PC-3 (cell line): Measurements from ENCODE around the gene CAT. TPM values are rescaled to one million over a fixed set of nuclear protein-coding genes. Genes with fewer than 3 reads are reported as not detected.

ENCODE experiments used
- ATAC-seq: fragments of 200-7000 bp; cut with Tn5 transposase; 2 replicates; pipeline ENCODE4 v1.9.1; 2020; ENCODE audit warnings: mild to moderate bottlenecking, moderate library complexity
- BruUV-seq: library from RNA; stranded (reverse); fragments of 400-500 nt; replicated peaks from 2 replicates; lab custom pipeline; 2021; lab: Mats Ljungman, UMichigan
- CTCF ChIA-PET: fragments of 300-600 bp; sonication (Branson Sonifier 250); formaldehyde crosslinking; loops from one replicate; lab custom pipeline; 2022; ENCODE audit warnings: antibody characterized with exemption; lab: Charles Lee
- POLR2A ChIA-PET: fragments of 300-600 bp; sonication (Branson Sonifier 250); formaldehyde crosslinking; loops from one replicate; lab custom pipeline; 2022; ENCODE audit warnings: antibody characterized with exemption; ENCODE audit not compliant: unreplicated experiment; lab: Charles Lee
- DNase-seq: peaks from one replicate; pipeline ENCODE4 v3.0.0-alpha.2; 2015
- H2AFZ ChIP-seq: fragments of 300-600 bp; sonication (generic); 2 replicates; pipeline ENCODE4 v1.6.0; 2016; ENCODE audit warnings: antibody characterized with exemption, low read length
- H3F3A ChIP-seq: fragments of 300-600 bp; sonication (generic); one replicate; pipeline ENCODE4 v1.6.0; 2017; ENCODE audit warnings: antibody characterized with exemption, low read length, control low read depth, mild to moderate bottlenecking; ENCODE audit not compliant: unreplicated experiment
- H3K27ac ChIP-seq: fragments of 300-600 bp; sonication (generic); 2 replicates; pipeline ENCODE4 v1.5.1; 2016; ENCODE audit warnings: mild to moderate bottlenecking, low read length
- H3K27me3 ChIP-seq: fragments of 300-600 bp; sonication (generic); 2 replicates; pipeline ENCODE4 v1.6.1; 2016; ENCODE audit warnings: low read length, mixed read lengths
- H3K36me3 ChIP-seq: fragments of 300-600 bp; sonication (generic); 2 replicates; pipeline ENCODE4 v1.6.1; 2016; ENCODE audit warnings: low read depth, mixed run types, low read length, mixed read lengths
- H3K4me1 ChIP-seq: fragments of 300-600 bp; sonication (generic); 2 replicates; pipeline ENCODE4 v1.5.1; 2016; ENCODE audit warnings: low read length; ENCODE audit not compliant: insufficient read depth
- H3K4me2 ChIP-seq: fragments of 300-600 bp; sonication (generic); 2 replicates; pipeline ENCODE4 v1.6.0; 2016; ENCODE audit warnings: low read length
- H3K4me3 ChIP-seq: fragments of 300-600 bp; sonication (generic); 2 replicates; pipeline ENCODE4 v1.5.1; 2016; ENCODE audit warnings: mild to moderate bottlenecking, low read length, mixed read lengths
- H3K79me2 ChIP-seq: fragments of 300-600 bp; sonication (generic); 2 replicates; pipeline ENCODE4 v1.6.1; 2017; ENCODE audit warnings: low read length, mixed read lengths
- H3K9ac ChIP-seq: fragments of 300-600 bp; sonication (generic); 2 replicates; pipeline ENCODE4 v1.6.0; 2016; ENCODE audit warnings: mild to moderate bottlenecking, low read length
- H3K9me2 ChIP-seq: fragments of 300-600 bp; sonication (generic); replicated peaks from 2 replicates; pipeline ENCODE4 v1.6.1; 2016; ENCODE audit warnings: mixed run types, low read length, mixed read lengths
- H3K9me3 ChIP-seq: fragments of 300-600 bp; sonication (generic); 2 replicates; pipeline ENCODE4 v1.6.1; 2016; ENCODE audit warnings: low read length, mixed read lengths
- H4K20me1 ChIP-seq: fragments of 300-600 bp; sonication (generic); 2 replicates; pipeline ENCODE4 v1.6.1; 2016; ENCODE audit warnings: low read length, mixed read lengths
- EZH2 ChIP-seq: fragments of 300-600 bp; sonication (generic); IDR thresholded peaks from one replicate; pipeline ENCODE4 v1.6.1; 2017; ENCODE audit warnings: antibody characterized with exemption, mild to moderate bottlenecking, low read length; ENCODE audit not compliant: unreplicated experiment
- EZH2phosphoT487 ChIP-seq: fragments of 300-600 bp; sonication (generic); IDR thresholded peaks from 2 replicates; pipeline ENCODE4 v1.6.1; 2018; ENCODE audit warnings: mild to moderate bottlenecking, antibody characterized with exemption, low read length, borderline replicate concordance
- intact Hi-C: fragments of 100-400 bp; cut with micrococcal nuclease; formaldehyde crosslinking; loops from 2 replicates; pipeline ENCODE4 v1.9.0; 2023
- total RNA-seq: library from RNA; depleted of rRNA; stranded (reverse); fragments of >200 nt; gene quantifications from 2 replicates; pipeline ENCODE4 v1.2.3, GENCODE V29; 2014
- TF ChIP-seq, protein P1 (sequence below): fragments of 300-600 bp; sonication (generic); conservative IDR thresholded peaks from 2 replicates; pipeline ENCODE4 v1.5.1; 2017; ENCODE audit warnings: antibody characterized with exemption, low read depth, mild to moderate bottlenecking, low read length

CAT gene
- total RNA-seq, 1 experiment from 2014 or later, result 50.5 TPM

DNA sequence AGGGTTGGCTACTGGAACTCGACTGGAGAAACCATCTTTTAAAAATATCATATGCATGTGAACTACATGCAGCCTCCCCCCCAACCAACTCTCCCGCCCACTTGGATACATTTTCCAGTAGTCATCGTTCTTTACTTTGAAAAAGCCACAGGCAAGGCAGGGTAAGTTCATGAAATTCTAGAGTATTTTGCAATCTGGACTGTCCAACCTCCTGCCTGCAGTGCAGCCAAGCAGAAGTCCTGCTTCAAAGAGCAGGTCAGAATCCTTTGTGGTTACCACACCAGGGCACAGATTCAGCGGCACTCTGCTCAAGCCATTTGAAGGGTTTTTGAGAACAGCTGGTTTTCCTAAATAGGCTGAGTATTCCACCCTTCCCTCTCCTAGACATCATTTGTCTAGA lies 62.8 kb downstream of the CAT start:
- Histone ChIP-seq H3F3A (no peaks in the 10 kb centered on the region), H3K9ac (no peak overlapping the region), H2AFZ (peak overlapping the region; percentile 62), H3K27me3 (no peaks in the 10 kb centered on the region), H4K20me1 (no peaks in the 10 kb centered on the region), H3K4me1 (peaks cover 20% of the 10 kb centered on the region), H3K27ac (peak overlapping the region; percentile 51), H3K36me3 (no peaks in the 10 kb centered on the region), H3K9me2 (no peaks in the 10 kb centered on the region), H3K79me2 (no peaks in the 10 kb centered on the region), H3K4me2 (peak overlapping the region; percentile 32), H3K4me3 (no peak overlapping the region), H3K9me3 (no peaks in the 10 kb centered on the region)
- DNase-seq, result peak; percentile 82
- no TSS peak for BruUV-seq
- CTCF ChIA-PET, result no interaction called here
- TF ChIP-seq, protein P1, sequence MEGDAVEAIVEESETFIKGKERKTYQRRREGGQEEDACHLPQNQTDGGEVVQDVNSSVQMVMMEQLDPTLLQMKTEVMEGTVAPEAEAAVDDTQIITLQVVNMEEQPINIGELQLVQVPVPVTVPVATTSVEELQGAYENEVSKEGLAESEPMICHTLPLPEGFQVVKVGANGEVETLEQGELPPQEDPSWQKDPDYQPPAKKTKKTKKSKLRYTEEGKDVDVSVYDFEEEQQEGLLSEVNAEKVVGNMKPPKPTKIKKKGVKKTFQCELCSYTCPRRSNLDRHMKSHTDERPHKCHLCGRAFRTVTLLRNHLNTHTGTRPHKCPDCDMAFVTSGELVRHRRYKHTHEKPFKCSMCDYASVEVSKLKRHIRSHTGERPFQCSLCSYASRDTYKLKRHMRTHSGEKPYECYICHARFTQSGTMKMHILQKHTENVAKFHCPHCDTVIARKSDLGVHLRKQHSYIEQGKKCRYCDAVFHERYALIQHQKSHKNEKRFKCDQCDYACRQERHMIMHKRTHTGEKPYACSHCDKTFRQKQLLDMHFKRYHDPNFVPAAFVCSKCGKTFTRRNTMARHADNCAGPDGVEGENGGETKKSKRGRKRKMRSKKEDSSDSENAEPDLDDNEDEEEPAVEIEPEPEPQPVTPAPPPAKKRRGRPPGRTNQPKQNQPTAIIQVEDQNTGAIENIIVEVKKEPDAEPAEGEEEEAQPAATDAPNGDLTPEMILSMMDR, result no peak
- TF ChIP-seq EZH2phosphoT487 (no peak), EZH2 (no peak)
- peak; percentile 87 for ATAC-seq
- POLR2A ChIA-PET, result interaction anchor here (0.6 kb wide), 1 partner anchor 302 kb away, joined by 6 read pairs; no protein-coding TSS in a partner anchor
- intact Hi-C loops, result no loop called here

- H3K4me3 ChIP-seq, result no peak overlapping the region
- DNase-seq (no peak), ATAC-seq (peak; percentile 37)
- no peaks in the 10 kb centered on the region for H3K79me2 ChIP-seq
- POLR2A ChIA-PET, result interaction anchor here (0.6 kb wide), 1 partner anchor 301 kb away, joined by 6 read pairs; no protein-coding TSS in a partner anchor
- H3F3A ChIP-seq, result no peaks in the 10 kb centered on the region
- no peak overlapping the region for H3K9ac ChIP-seq
- no peaks in the 10 kb centered on the region for H3K27me3 ChIP-seq
- CTCF ChIA-PET, result no interaction called here
- no peaks in the 10 kb centered on the region for H3K9me3 ChIP-seq
- TF ChIP-seq EZH2, result no peak
- no peak for TF ChIP-seq EZH2phosphoT487
- TF ChIP-seq, protein P1, result no peak
- H3K36me3 ChIP-seq, result no peaks in the 10 kb centered on the region
- peak overlapping the region; percentile 62 for H2AFZ ChIP-seq
- no TSS peak for BruUV-seq
- H3K4me1 ChIP-seq, result peaks cover 20% of the 10 kb centered on the region
- no peaks in the 10 kb centered on the region for H3K9me2 ChIP-seq
- peak overlapping the region; percentile 51 for H3K27ac ChIP-seq
- H3K4me2 ChIP-seq, result peak overlapping the region; percentile 32
- intact Hi-C loops, result no loop called here
- no peaks in the 10 kb centered on the region for H4K20me1 ChIP-seq
Observed at GRCh38 chr11:34501949-34502348, 63.2 kb downstream of the CAT start.

GRCh38 chr11:34502949-34503348 lies 64.2 kb downstream of the CAT start:
- intact Hi-C loops, result no loop called here
- no peaks in the 10 kb centered on the region for H3K9me2 ChIP-seq
- H3K4me1 ChIP-seq, result peaks cover 20% of the 10 kb centered on the region
- H3K36me3 ChIP-seq, result no peaks in the 10 kb centered on the region
- no peaks in the 10 kb centered on the region for H4K20me1 ChIP-seq
- ChIA-PET POLR2A (no interaction called here), CTCF (no interaction called here)
- no peak for ATAC-seq
- H3K4me3 ChIP-seq, result no peak overlapping the region
- no peaks in the 10 kb centered on the region for H3K79me2 ChIP-seq
- TF ChIP-seq, protein P1, result no peak
- no peak overlapping the region for H2AFZ ChIP-seq
- H3K4me2 ChIP-seq, result no peak overlapping the region
- H3K27ac ChIP-seq, result no peak overlapping the region
- DNase-seq, result peak; percentile 7
- no peaks in the 10 kb centered on the region for H3F3A ChIP-seq
- BruUV-seq, result no TSS peak
- H3K27me3 ChIP-seq, result no peaks in the 10 kb centered on the region
- H3K9me3 ChIP-seq, result no peaks in the 10 kb centered on the region
- no peak overlapping the region for H3K9ac ChIP-seq
